ENCODE results near the gene TDRD10. TPM values are rescaled to one million over a fixed set of nuclear protein-coding genes. Genes with fewer than 3 reads are reported as not detected.
A peak's percentile ranks its signal among the peaks of the same experiment; 100 is the strongest.

The TDRD10 gene
- polyA plus RNA-seq, 2 of the 4 experiments (the other 2 are of a cell fraction): 0.04 TPM; not detected in 1

DNA sequence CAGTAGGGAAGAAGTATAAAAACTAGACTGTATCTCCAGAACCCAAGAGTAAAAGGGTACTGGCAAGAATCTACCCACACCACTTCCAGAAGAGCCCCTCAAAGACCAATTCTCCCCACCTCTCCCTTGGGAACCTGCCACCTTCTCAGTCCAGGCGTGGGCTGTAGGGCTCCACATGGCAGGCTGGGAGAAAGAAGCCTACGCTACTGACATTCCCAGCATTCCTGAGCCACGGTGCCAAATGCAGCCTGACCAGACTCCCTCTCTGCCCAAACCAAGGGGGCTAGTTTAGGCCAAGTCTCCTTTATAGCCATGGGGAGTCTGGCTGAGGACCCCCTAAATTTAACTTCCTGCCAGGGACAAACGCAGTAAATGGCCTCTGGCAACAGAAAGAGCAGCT lies 54.4 kb downstream of the TDRD10 start:
- 66% methylated on average over 4 of the region's 4 CpGs for WGBS (ENCODE audit: missing lambda C conversion rate)
- Histone ChIP-seq H3K27ac (peak overlapping the region in 1 of 2 experiments; percentile 96; a peak in 2 of 6 replicates), H3K4me3 (peak overlapping the region; percentile 85; the same call in 2 of the 3 replicates), H3K9me3 (no peaks in the 10 kb centered on the region), H3K4me2 (peak overlapping the region; percentile 96), H3K4me1 (peaks cover 16% of the 10 kb centered on the region)
- ATAC-seq (no peak), DNase-seq (ENCODE audit: low read depth in 1 of 2, low spot score in 1 of 2) (no peak), FAIRE-seq (no peak)
- TF ChIP-seq RARB (CRISPR knock-in tag; IDR thresholded peaks at IDR 0.05) (no peak), EHMT2 (IDR thresholded peaks at IDR 0.05; ENCODE audit: low read depth) (no peak), KDM1A (IDR thresholded peaks at IDR 0.05; ENCODE audit: low read depth) (no peak), NFE2L2 (conservative IDR thresholded peaks at IDR 0.05; ENCODE audit: low read length) (no peak), ESRRA (IDR thresholded peaks at IDR 0.05; ENCODE audit: borderline replicate concordance, low read length) (no peak), HOXA7 (CRISPR knock-in tag; IDR thresholded peaks at IDR 0.05) (no peak), CBX2 (IDR thresholded peaks at IDR 0.05; ENCODE audit: borderline replicate concordance, low read depth) (no peak), CHD2 (IDR thresholded peaks at IDR 0.05; ENCODE audit: low read length, partially characterized antibody) (no peak), ZC3H11A (IDR thresholded peaks at IDR 0.05) (no peak), NR3C1 (IDR thresholded peaks at IDR 0.05) (no peak), SMC3 (IDR thresholded peaks at IDR 0.05) (no peak), HOXB5 (CRISPR knock-in tag; IDR thresholded peaks at IDR 0.05) (no peak), MAZ (IDR thresholded peaks at IDR 0.05; ENCODE audit: borderline replicate concordance, low read depth, low read length) (no peak), HDAC2 (IDR thresholded peaks at IDR 0.05) (no peak)
- TF ChIP-seq, protein P1, sequence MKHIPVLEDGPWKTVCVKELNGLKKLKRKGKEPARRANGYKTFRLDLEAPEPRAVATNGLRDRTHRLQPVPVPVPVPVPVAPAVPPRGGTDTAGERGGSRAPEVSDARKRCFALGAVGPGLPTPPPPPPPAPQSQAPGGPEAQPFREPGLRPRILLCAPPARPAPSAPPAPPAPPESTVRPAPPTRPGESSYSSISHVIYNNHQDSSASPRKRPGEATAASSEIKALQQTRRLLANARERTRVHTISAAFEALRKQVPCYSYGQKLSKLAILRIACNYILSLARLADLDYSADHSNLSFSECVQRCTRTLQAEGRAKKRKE (CRISPR knock-in tag; IDR thresholded peaks at IDR 0.05; ENCODE audit: low read depth): no peak
- TF ChIP-seq, protein P2, sequence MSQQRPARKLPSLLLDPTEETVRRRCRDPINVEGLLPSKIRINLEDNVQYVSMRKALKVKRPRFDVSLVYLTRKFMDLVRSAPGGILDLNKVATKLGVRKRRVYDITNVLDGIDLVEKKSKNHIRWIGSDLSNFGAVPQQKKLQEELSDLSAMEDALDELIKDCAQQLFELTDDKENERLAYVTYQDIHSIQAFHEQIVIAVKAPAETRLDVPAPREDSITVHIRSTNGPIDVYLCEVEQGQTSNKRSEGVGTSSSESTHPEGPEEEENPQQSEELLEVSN (IDR thresholded peaks at IDR 0.05; ENCODE audit: borderline replicate concordance, low read depth): no peak
- ChIA-PET CTCF (interaction anchor here (0.6 to 3.7 kb wide), 6 partner anchors 11 to 222 kb away, joined by 3 to 24 read pairs (median 3); no protein-coding TSS in a partner anchor), POLR2A (no interaction called here)

DNA sequence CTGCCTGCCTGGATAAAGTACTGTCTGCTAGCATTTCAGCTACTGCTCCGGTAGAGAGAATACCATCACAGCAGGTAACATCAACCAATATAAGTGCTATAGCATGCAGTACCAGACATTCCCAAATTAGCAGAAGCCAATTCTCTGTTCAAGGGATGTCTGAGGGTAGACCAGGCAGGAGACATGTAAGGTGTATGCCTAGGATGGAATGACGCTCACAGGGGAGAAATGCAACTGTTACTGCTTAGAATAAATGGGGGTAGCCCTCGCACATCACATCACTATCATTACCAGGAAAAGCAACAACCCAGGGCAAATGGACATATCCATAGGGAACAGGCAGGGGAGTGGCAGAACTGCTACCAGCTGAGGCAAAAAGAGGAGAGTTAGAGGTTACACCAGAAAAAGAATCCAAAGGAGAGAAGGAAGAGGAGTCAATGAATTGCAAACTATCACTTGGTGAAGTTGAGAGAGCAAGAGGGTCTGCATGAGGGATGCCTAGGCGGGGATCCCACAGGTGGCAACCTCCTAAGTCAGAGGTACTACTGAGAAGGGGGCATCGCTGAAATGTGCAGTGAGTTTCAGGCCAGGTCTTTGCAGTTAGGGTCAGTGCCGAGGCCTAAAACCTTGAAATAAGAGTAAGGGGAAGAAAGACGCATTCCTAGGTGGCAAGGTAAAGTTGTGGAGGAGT lies 55.4 kb downstream of the TDRD10 start:
- Histone ChIP-seq H3K9me3 (no peaks in the 10 kb centered on the region), H3K4me2 (peak overlapping the region; percentile 96), H3K4me3 (peak overlapping the region; percentile 85), H3K27ac (peak overlapping the region; percentile 93 to 96), H3K4me1 (peaks cover 16% of the 10 kb centered on the region)
- no peak for FAIRE-seq
- WGBS (ENCODE audit: missing lambda C conversion rate): 17% methylated on average over 7 of the region's 7 CpGs
- no peak for DNase-seq (ENCODE audit: low read depth in 1 of 2, low spot score in 1 of 2)
- TF ChIP-seq FOXS1 (CRISPR knock-in tag; IDR thresholded peaks at IDR 0.05) (no peak), GATA3 (IDR thresholded peaks at IDR 0.05; ENCODE audit: borderline replicate concordance) (no peak)
- TF ChIP-seq, protein P1 (CRISPR knock-in tag; IDR thresholded peaks at IDR 0.05; ENCODE audit: low read depth): no peak
- CTCF ChIA-PET: interaction anchor here (1.1 to 3.7 kb wide), 3 partner anchors 10 to 28 kb away, joined by 3 to 24 read pairs (median 10); no protein-coding TSS in a partner anchor
- POLR2A ChIA-PET: no interaction called here
- ATAC-seq: no peak

DNA sequence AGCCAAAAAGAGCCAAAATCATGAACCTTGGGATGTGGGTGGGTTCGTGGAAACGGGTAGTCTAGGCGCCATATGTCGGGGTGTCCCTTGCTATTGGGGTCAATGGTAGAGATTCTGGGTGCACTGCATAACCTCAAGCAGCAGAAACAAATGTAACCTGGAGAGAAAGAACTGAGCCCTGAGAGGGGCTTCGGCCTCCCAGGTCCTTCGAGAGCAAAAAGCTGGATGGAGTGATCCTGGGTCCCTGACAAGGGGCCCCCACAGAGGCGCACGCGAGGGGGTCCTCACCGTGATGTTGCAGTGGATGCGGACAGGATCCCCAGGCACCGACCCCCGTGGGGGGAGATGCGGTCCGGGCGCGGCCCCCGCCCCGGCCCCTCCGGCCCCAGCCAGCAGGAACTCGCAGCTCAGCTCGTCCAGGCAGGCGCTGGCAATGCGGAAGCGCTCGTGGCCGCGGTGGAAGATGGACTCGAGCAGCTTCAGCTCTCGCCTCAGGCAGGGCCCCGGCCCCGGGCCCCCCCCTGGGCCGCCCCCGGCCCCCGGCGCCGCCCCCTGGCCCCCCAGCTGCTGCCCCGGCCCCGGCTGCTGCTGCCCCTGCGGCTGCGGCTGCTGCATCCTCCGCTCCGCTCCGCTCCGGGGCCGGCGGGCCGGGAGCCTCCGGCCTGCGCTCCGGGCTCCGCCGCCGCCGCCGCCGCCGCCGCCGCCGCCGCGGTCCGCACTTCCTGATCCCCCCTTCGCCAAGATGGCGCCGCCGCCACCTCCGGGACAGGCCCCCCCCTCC lies 56.1 kb downstream of the TDRD10 start, which contains the start of gene UBE2Q1:
Gene UBE2Q1 (minus strand): TSS at position 724 of the 781 bp plus-strand sequence. CDS start 109 bp downstream, at position 615.
- FAIRE-seq: no peak
- POLR2A ChIA-PET: no interaction called here
- TF ChIP-seq KDM1A (IDR thresholded peaks at IDR 0.05; ENCODE audit: low read depth) (no peak), CBX2 (IDR thresholded peaks at IDR 0.05; ENCODE audit: borderline replicate concordance, low read depth) (no peak), BHLHE40 (IDR thresholded peaks at IDR 0.05; ENCODE audit: low read depth, low read length) (no peak), CHD2 (IDR thresholded peaks at IDR 0.05; ENCODE audit: low read length, partially characterized antibody) (no peak), GATA3 (IDR thresholded peaks at IDR 0.05; ENCODE audit: borderline replicate concordance) (no peak), MYC (IDR thresholded peaks at IDR 0.05; ENCODE audit: borderline replicate concordance, low read length) (no peak), FOSL2 (IDR thresholded peaks at IDR 0.05) (no peak), FOSL2 (CRISPR knock-in tag; IDR thresholded peaks at IDR 0.05) (no peak), PHF8 (IDR thresholded peaks at IDR 0.05; ENCODE audit: borderline replicate concordance, low read depth) (0 out of 2 replicates have a peak, but pooled peaks have one; percentile 13)
- TF ChIP-seq, protein P3, sequence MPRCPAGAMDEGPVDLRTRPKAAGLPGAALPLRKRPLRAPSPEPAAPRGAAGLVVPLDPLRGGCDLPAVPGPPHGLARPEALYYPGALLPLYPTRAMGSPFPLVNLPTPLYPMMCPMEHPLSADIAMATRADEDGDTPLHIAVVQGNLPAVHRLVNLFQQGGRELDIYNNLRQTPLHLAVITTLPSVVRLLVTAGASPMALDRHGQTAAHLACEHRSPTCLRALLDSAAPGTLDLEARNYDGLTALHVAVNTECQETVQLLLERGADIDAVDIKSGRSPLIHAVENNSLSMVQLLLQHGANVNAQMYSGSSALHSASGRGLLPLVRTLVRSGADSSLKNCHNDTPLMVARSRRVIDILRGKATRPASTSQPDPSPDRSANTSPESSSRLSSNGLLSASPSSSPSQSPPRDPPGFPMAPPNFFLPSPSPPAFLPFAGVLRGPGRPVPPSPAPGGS (IDR thresholded peaks at IDR 0.05): 0 out of 3 replicates have a peak, but pooled peaks have one; percentile 12
- TF ChIP-seq, protein P2 (IDR thresholded peaks at IDR 0.05; ENCODE audit: borderline replicate concordance, low read depth): no peak
- TF ChIP-seq, protein P4, sequence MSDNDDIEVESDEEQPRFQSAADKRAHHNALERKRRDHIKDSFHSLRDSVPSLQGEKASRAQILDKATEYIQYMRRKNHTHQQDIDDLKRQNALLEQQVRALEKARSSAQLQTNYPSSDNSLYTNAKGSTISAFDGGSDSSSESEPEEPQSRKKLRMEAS (IDR thresholded peaks at IDR 0.05): no peak
- Histone ChIP-seq H3K4me2 (peak within 1 kb of the TSS; percentile 96), H3K9me3 (no peaks in the 10 kb centered on the region), H3K4me3 (peak within 1 kb of the TSS; percentile 85), H3K27ac (peak within 1 kb of the TSS; percentile 93 to 96), H3K4me1 (peaks cover 16% of the 10 kb centered on the region)
- 2% methylated on average over 9 of the region's 69 CpGs for WGBS (ENCODE audit: missing lambda C conversion rate)
- peak in 1 of 2 experiments; percentile 27; a peak in 3 of 6 replicates for ATAC-seq
- DNase-seq (ENCODE audit: low read depth in 1 of 2, low spot score in 1 of 2): no peak
- CTCF ChIA-PET: interaction anchor here (1.1 kb wide), 1 partner anchor 11 kb away, joined by 10 read pairs; no protein-coding TSS in a partner anchor

Measured in A549 (cell line).